OCI-LY1 (cell line): ENCODE measurements around the gene LDLRAD3.

Source experiments
- EZH2 ChIP-seq: fragments of 200-600 bp; sonication (generic), shearing (Covaris generic); IDR thresholded peaks from 2 replicates; pipeline ENCODE4 v1.8.0; 2017; ENCODE audit warnings: borderline replicate concordance, mixed run types, mild to moderate bottlenecking, antibody characterized with exemption, low read length, moderate library complexity, mixed read lengths
- TF ChIP-seq, protein P1 (sequence below): fragments of 200-600 bp; sonication (generic), shearing (Covaris generic); IDR thresholded peaks from 2 replicates; pipeline ENCODE4 v1.5.1; 2017; ENCODE audit warnings: mild to moderate bottlenecking, antibody characterized with exemption, low read length, moderate library complexity, mixed read lengths

DNA sequence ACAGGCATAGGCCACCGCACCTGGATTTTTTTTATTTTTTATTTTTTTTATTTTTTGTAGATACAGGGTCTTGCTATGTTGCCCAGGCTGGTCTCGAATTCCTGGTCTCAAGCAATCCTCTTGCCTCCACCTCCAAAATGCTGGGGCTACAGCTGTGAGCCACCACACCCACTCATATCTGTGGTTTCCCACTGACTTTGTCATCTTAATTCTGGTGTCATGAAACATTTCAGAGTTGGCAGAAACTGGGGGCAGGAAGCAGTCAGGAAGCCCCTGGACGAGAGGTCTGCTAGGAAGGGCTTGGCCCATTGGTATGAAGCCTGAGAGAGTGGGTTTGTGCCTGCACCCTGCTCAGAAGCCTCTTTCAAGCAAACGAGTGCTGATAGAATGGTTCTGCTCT lies 296.3 kb downstream of the LDLRAD3 start:
- TF ChIP-seq, protein P1, sequence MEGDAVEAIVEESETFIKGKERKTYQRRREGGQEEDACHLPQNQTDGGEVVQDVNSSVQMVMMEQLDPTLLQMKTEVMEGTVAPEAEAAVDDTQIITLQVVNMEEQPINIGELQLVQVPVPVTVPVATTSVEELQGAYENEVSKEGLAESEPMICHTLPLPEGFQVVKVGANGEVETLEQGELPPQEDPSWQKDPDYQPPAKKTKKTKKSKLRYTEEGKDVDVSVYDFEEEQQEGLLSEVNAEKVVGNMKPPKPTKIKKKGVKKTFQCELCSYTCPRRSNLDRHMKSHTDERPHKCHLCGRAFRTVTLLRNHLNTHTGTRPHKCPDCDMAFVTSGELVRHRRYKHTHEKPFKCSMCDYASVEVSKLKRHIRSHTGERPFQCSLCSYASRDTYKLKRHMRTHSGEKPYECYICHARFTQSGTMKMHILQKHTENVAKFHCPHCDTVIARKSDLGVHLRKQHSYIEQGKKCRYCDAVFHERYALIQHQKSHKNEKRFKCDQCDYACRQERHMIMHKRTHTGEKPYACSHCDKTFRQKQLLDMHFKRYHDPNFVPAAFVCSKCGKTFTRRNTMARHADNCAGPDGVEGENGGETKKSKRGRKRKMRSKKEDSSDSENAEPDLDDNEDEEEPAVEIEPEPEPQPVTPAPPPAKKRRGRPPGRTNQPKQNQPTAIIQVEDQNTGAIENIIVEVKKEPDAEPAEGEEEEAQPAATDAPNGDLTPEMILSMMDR = no peak
- TF ChIP-seq EZH2 = no peak
